ENCODE data around the gene CCDC88B. TPM values are rescaled to one million over a fixed set of nuclear protein-coding genes. Genes with fewer than 3 reads are reported as not detected.

Gene CCDC88B
- total and polyA plus RNA-seq, 9 of the 15 experiments (the other 6 are each of a cell fraction or from before 2014, with no cell fraction given): 0.13 to 18.1 (median 7.9) TPM

DNA sequence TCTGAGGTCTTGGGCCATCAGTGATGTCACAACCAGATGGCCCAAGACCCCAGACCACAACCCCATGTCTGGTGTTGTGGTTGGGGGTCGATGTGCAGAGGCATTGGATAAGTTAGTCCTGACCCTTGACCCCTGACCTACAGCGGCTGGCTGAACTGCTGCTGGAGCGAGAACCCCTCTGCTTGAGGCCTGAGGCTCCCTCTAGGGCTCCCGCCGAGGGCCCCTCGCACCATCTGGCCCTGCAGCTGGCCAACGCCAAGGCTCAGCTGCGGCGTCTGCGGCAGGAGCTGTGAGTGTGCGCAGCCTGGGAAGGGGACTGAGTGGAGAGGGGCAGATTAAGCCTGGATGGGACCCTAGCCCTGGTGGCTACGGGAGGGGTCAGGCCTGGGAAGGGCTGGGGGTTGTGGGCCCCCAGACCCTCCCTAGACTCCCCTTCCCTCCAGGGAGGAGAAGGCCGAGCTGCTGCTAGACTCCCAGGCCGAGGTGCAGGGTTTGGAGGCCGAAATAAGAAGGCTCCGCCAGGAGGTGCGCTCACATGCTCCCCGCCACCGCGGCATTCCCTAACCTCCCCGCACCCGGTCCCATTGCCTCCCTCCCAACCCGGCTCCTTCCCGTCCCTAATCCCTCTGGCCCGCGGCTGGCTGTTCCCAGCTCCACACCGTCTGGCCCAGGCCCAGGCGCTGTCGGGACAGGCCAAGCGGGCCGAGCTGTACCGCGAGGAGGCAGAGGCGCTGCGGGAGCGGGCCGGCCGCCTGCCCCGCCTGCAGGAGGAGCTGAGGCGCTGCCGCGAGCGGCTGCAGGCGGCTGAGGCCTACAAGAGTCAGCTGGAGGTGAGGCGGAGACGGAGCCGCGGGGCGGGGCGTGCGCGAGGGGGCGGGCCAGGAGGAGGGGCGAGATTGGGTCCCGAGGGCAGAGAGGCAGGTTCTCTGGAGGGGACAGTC is 2.1 kb downstream of the CCDC88B start (continued):
- no peak for TF ChIP-seq E2F8 (IDR thresholded peaks at IDR 0.05; ENCODE audit: low read depth, partially characterized antibody)
- TF ChIP-seq MAFF (IDR thresholded peaks at IDR 0.05; ENCODE audit: low read length): no peak
- no peak for TF ChIP-seq ZNF263 (CRISPR knock-in tag; IDR thresholded peaks at IDR 0.05; ENCODE audit: borderline replicate concordance)
- TF ChIP-seq CCNT2 (IDR thresholded peaks at IDR 0.05; ENCODE audit: borderline replicate concordance, extremely low read depth, insufficient read length, low read depth, low read length): peak; percentile 91
- no peak for TF ChIP-seq ELF2 (CRISPR knock-in tag; IDR thresholded peaks at IDR 0.05)
- TF ChIP-seq ZBED1 (IDR thresholded peaks at IDR 0.05): 0 out of 2 replicates have a peak, but pooled peaks have one; percentile 48
- no peak for TF ChIP-seq ETV6 (IDR thresholded peaks at IDR 0.05; ENCODE audit: borderline replicate concordance in 1 of 2, low read depth in 2 of 2, low read length in 1 of 2)
- TF ChIP-seq ETV6 (CRISPR knock-in tag; IDR thresholded peaks at IDR 0.05; ENCODE audit: borderline replicate concordance): no peak
- TF ChIP-seq CC2D1A (IDR thresholded peaks at IDR 0.05): no peak
- no peak for TF ChIP-seq ZNF41 (CRISPR knock-in tag; conservative IDR thresholded peaks at IDR 0.05)
- no peak for TF ChIP-seq ELK1 (CRISPR knock-in tag; IDR thresholded peaks at IDR 0.05)
- TF ChIP-seq SMAD1 (IDR thresholded peaks at IDR 0.05; ENCODE audit: low read depth, low read length, partially characterized antibody): no peak
- no peak for TF ChIP-seq ZNF764 (CRISPR knock-in tag; IDR thresholded peaks at IDR 0.05; ENCODE audit: low read depth)
- TF ChIP-seq HLTF (IDR thresholded peaks at IDR 0.05): no peak
- no peak for TF ChIP-seq ZNF134 (CRISPR knock-in tag; conservative IDR thresholded peaks at IDR 0.05)
- TF ChIP-seq EP400 (IDR thresholded peaks at IDR 0.05): no peak
- TF ChIP-seq, protein P1, sequence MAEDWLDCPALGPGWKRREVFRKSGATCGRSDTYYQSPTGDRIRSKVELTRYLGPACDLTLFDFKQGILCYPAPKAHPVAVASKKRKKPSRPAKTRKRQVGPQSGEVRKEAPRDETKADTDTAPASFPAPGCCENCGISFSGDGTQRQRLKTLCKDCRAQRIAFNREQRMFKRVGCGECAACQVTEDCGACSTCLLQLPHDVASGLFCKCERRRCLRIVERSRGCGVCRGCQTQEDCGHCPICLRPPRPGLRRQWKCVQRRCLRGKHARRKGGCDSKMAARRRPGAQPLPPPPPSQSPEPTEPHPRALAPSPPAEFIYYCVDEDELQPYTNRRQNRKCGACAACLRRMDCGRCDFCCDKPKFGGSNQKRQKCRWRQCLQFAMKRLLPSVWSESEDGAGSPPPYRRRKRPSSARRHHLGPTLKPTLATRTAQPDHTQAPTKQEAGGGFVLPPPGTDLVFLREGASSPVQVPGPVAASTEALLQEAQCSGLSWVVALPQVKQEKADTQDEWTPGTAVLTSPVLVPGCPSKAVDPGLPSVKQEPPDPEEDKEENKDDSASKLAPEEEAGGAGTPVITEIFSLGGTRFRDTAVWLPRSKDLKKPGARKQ (CRISPR knock-in tag; IDR thresholded peaks at IDR 0.05): no peak
- TF ChIP-seq RAD21 (CRISPR knock-in tag; conservative IDR thresholded peaks at IDR 0.05 in 1 of 2, IDR thresholded peaks at IDR 0.05 in 1 of 2): peak; percentile 42 to 67
- no peak for TF ChIP-seq MED1 (CRISPR knock-in tag; IDR thresholded peaks at IDR 0.05; ENCODE audit: borderline replicate concordance)
